GM18951 (cell line): Measurements from ENCODE around the gene SLC8A1.

Experiments
- POLR2A ChIP-seq: IDR thresholded peaks from 4 replicates; pipeline ENCODE4 v1.6.1; 2011; ENCODE audit warnings: mild to moderate bottlenecking; ENCODE audit not compliant: insufficient read length, insufficient read depth; ENCODE audit errors: extremely low read depth
- in situ Hi-C: fragments of 300-500 bp; cut with MboI; formaldehyde crosslinking; loops from one replicate; pipeline ENCODE4 v1.12.0; 2022; ENCODE audit warnings: low sequenced_read_pairs, mixed read lengths, inconsistent platforms; ENCODE audit not compliant: unreplicated experiment

SLC8A1 gene

GRCh38 chr2:40451918-40452605 is at the start of gene SLC8A1:
SLC8A1 (minus strand) TSS chr2:40452090.
- in situ Hi-C loops = no loop called here
- no peak for TF ChIP-seq POLR2A

- no peak for TF ChIP-seq POLR2A
- in situ Hi-C loops = no loop called here
Observed at GRCh38 chr2:40499437-40499836, 47.5 kb upstream of the SLC8A1 start.

GRCh38 chr2:40497251-40497859 is 45.5 kb upstream of the SLC8A1 start:
- in situ Hi-C loops = no loop called here
- no peak for TF ChIP-seq POLR2A

- TF ChIP-seq POLR2A = no peak
- in situ Hi-C loops = no loop called here
Observed at GRCh38 chr2:40489678-40489960, 37.7 kb upstream of the SLC8A1 start.

GRCh38 chr2:40488927-40489677 is 37.2 kb upstream of the SLC8A1 start:
- TF ChIP-seq POLR2A = no peak
- in situ Hi-C loops = no loop called here

- TF ChIP-seq POLR2A = no peak
- in situ Hi-C loops = no loop called here
Observed at GRCh38 chr2:40488101-40488601, 36.3 kb upstream of the SLC8A1 start.

- in situ Hi-C loops = no loop called here
- no peak for TF ChIP-seq POLR2A
Observed at GRCh38 chr2:40487602-40488001, 35.7 kb upstream of the SLC8A1 start.

GRCh38 chr2:40485854-40486253 is 34.0 kb upstream of the SLC8A1 start:
- TF ChIP-seq POLR2A = no peak
- in situ Hi-C loops = no loop called here

- no peak for TF ChIP-seq POLR2A
- in situ Hi-C loops = no loop called here
Observed at GRCh38 chr2:40485318-40485717, 33.4 kb upstream of the SLC8A1 start.

- no peak for TF ChIP-seq POLR2A
- in situ Hi-C loops = no loop called here
Observed at GRCh38 chr2:40483549-40484243, 31.8 kb upstream of the SLC8A1 start.

- TF ChIP-seq POLR2A = no peak
- in situ Hi-C loops = no loop called here
Observed at GRCh38 chr2:40480596-40480995, 28.7 kb upstream of the SLC8A1 start.

- in situ Hi-C loops = no loop called here
- no peak for TF ChIP-seq POLR2A
Observed at GRCh38 chr2:40480073-40480472, 28.2 kb upstream of the SLC8A1 start.

GRCh38 chr2:40477361-40477760 is 25.5 kb upstream of the SLC8A1 start:
- TF ChIP-seq POLR2A = no peak
- in situ Hi-C loops = no loop called here
